HepG2 (cell line): ENCODE measurements around the gene CERS5. TPM values are rescaled to one million over a fixed set of nuclear protein-coding genes. Genes with fewer than 3 reads are reported as not detected.
A peak's percentile ranks its signal among the peaks of the same experiment; 100 is the strongest.

Experiments
- AGO2 ChIP-seq: fragments of 200-400 bp; formaldehyde crosslinking; optimal IDR thresholded peaks from 2 replicates; pipeline ENCODE3; 2017; ENCODE audit warnings: mild to moderate bottlenecking, low read depth, low read length, moderate library complexity
- ARNT2 ChIP-seq: sonication (generic); formaldehyde crosslinking; IDR thresholded peaks from 2 replicates; pipeline ENCODE4 v1.8.0; 2022; ENCODE audit warnings: mild to moderate bottlenecking, low read depth, missing genetic modification reagents, moderate library complexity
- FOXM1 ChIP-seq: sonication (generic); formaldehyde crosslinking; IDR thresholded peaks from 2 replicates; pipeline ENCODE4 v1.5.0; 2020; ENCODE audit warnings: missing genetic modification reagents
- PHF5A ChIP-seq: IDR thresholded peaks from one replicate; pipeline ENCODE4 v1.6.1; 2018; ENCODE audit warnings: low read depth, missing genetic modification reagents; ENCODE audit not compliant: unreplicated experiment
- RBAK ChIP-seq: sonication (generic); formaldehyde crosslinking; IDR thresholded peaks from 2 replicates; pipeline ENCODE4 v1.5.1; 2020; ENCODE audit warnings: mild to moderate bottlenecking, missing genetic modification reagents
- RELA ChIP-seq: sonication (generic); formaldehyde crosslinking; IDR thresholded peaks from 2 replicates; pipeline ENCODE4 v1.4.0; 2020; ENCODE audit warnings: missing genetic modification reagents
- SP2 ChIP-seq: sonication (generic); formaldehyde crosslinking; IDR thresholded peaks from 2 replicates; pipeline ENCODE4 v1.5.1; 2020; ENCODE audit warnings: mild to moderate bottlenecking, missing genetic modification reagents
- SRSF4 ChIP-seq: fragments of 200-400 bp; formaldehyde crosslinking; IDR thresholded peaks from one replicate; pipeline ENCODE4 v1.6.1; 2018; ENCODE audit warnings: mild to moderate bottlenecking, low read depth, low read length, moderate library complexity; ENCODE audit not compliant: poor library complexity, severe bottlenecking
- ZFAT ChIP-seq: sonication (generic); formaldehyde crosslinking; conservative IDR thresholded peaks from 2 replicates; pipeline ENCODE4 v1.8.1; 2023; ENCODE audit warnings: missing genetic modification reagents, inconsistent platforms
- ZFP82 ChIP-seq: sonication (generic); formaldehyde crosslinking; IDR thresholded peaks from 2 replicates; pipeline ENCODE4 v1.5.1; 2020; ENCODE audit warnings: mild to moderate bottlenecking, missing genetic modification reagents, borderline replicate concordance
- ZFP90 ChIP-seq: sonication (generic); formaldehyde crosslinking; IDR thresholded peaks from 2 replicates; pipeline ENCODE4 v1.8.0; 2022; ENCODE audit warnings: missing genetic modification reagents, mild to moderate bottlenecking, inconsistent platforms, borderline replicate concordance
- ZNF121 ChIP-seq: sonication (generic); formaldehyde crosslinking; IDR thresholded peaks from 2 replicates; pipeline ENCODE4 v1.5.0; 2020; ENCODE audit warnings: mild to moderate bottlenecking, missing genetic modification reagents
- ZNF264 ChIP-seq: sonication (generic); formaldehyde crosslinking; IDR thresholded peaks from 2 replicates; pipeline ENCODE4 v1.4.0; 2020; ENCODE audit warnings: missing genetic modification reagents
- ZNF33A ChIP-seq: sonication (generic); formaldehyde crosslinking; IDR thresholded peaks from 2 replicates; pipeline ENCODE4 v1.5.1; 2020; ENCODE audit warnings: missing genetic modification reagents, mild to moderate bottlenecking, moderate library complexity, borderline replicate concordance
- ZNF550 ChIP-seq: sonication (generic); formaldehyde crosslinking; IDR thresholded peaks from 2 replicates; pipeline ENCODE4 v1.4.0; 2020; ENCODE audit warnings: mild to moderate bottlenecking, missing genetic modification reagents, borderline replicate concordance
- ZNF556 ChIP-seq: sonication (generic); formaldehyde crosslinking; IDR thresholded peaks from 2 replicates; pipeline ENCODE4 v1.4.0; 2020; ENCODE audit warnings: mild to moderate bottlenecking, missing genetic modification reagents, borderline replicate concordance
- ZNF558 ChIP-seq: sonication (generic); formaldehyde crosslinking; IDR thresholded peaks from 2 replicates; pipeline ENCODE4 v1.9.0; 2022; ENCODE audit warnings: mild to moderate bottlenecking, missing genetic modification reagents, borderline replicate concordance
- ZNF644 ChIP-seq: IDR thresholded peaks from 2 replicates; pipeline ENCODE4 v1.6.1; 2016; ENCODE audit warnings: low read depth
- ZNF660 ChIP-seq: sonication (generic); formaldehyde crosslinking; IDR thresholded peaks from 2 replicates; pipeline ENCODE4 v1.5.1; 2020; ENCODE audit warnings: mild to moderate bottlenecking, low read depth, missing genetic modification reagents, borderline replicate concordance
- ZNF703 ChIP-seq: sonication (generic); formaldehyde crosslinking; IDR thresholded peaks from 2 replicates; pipeline ENCODE4 v1.5.1; 2020; ENCODE audit warnings: missing genetic modification reagents, mild to moderate bottlenecking, moderate library complexity, borderline replicate concordance
- polyA plus RNA-seq, 8 experiments: library from polyadenylated mRNA; depleted of rRNA in 3 of 8; stranded (reverse) in 7 of 8; unstranded in 1 of 8; fragments of >200 nt; fragmentation: Illumina TruSeq in 4 of 8; extraction: Trizol in 4 of 8; gene quantifications; 2 replicates each; pipeline versions ENCODE4 v1.2.1 to v1.2.3, GENCODE V29; 2011 to 2016; ENCODE audit warnings: low read depth in 4 of 8, missing spikeins in 1 of 8, mixed read lengths in 1 of 8; ENCODE audit not compliant: insufficient read depth in 1 of 8
- total RNA-seq, 5 experiments: library from RNA; depleted of rRNA; stranded (reverse); fragments of >200 nt; fragmentation: Illumina TruSeq; extraction: Trizol; gene quantifications; 2 replicates each; pipeline ENCODE4 v1.2.3, GENCODE V29; 2016; ENCODE audit warnings: low read depth in 1 of 5
- TF ChIP-seq, protein P1 (sequence below): sonication (generic); formaldehyde crosslinking; IDR thresholded peaks from 2 replicates; pipeline ENCODE4 v1.4.0; 2020; ENCODE audit warnings: missing genetic modification reagents, borderline replicate concordance
- TF ChIP-seq, protein P2 (sequence below): sonication (generic); formaldehyde crosslinking; IDR thresholded peaks from 2 replicates; pipeline ENCODE4 v1.9.0; 2021; ENCODE audit warnings: missing genetic modification reagents, borderline replicate concordance
- TF ChIP-seq, protein P3 (sequence below): sonication (generic); formaldehyde crosslinking; IDR thresholded peaks from 2 replicates; pipeline ENCODE4 v1.5.1; 2020; ENCODE audit warnings: missing genetic modification reagents, mild to moderate bottlenecking, borderline replicate concordance
- TF ChIP-seq, protein P4 (sequence below): sonication (generic); formaldehyde crosslinking; conservative IDR thresholded peaks from 2 replicates; pipeline ENCODE4 v1.8.0; 2022; ENCODE audit warnings: missing genetic modification reagents
- TF ChIP-seq, protein P5 (sequence below): IDR thresholded peaks from 2 replicates; pipeline ENCODE4 v1.6.1; 2016; ENCODE audit warnings: missing genetic modification reagents, missing compliant biosample characterization

The CERS5 gene
- total and polyA plus RNA-seq, 2 of the 13 experiments (the other 11 are each of a cell fraction or from before 2014, with no cell fraction given), result 22.3 to 48.8 TPM

DNA sequence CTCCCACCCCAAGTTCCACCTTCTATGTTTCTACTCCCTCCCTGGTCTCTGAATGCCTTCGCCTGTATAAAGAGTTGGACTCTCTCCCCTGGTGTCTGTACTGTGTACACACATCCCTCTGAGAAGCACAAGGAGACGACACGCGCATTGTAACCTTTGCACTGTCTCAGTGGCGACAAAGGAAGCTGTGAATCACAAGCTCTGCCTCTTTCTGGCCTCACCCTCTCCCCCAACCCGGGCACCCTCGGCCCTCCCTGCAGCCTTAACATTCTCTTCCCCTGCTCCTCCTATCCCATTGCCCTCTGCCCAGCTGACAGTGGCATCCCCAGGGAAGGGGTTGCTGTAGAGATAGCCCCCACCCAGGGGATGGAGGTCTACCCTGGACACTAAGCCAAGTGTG lies 84.5 kb downstream of the CERS5 start (continued):
- TF ChIP-seq PHF5A (CRISPR knock-in tag) (no peak), ZFAT (CRISPR knock-in tag) (no peak), ARNT2 (CRISPR knock-in tag) (no peak), ZFP82 (no peak), ZFP90 (CRISPR knock-in tag) (no peak), ZNF550 (CRISPR knock-in tag) (no peak), ZNF121 (CRISPR knock-in tag) (no peak), ZNF264 (no peak), ZNF644 (CRISPR knock-in tag) (0 out of 2 replicates have a peak, but pooled peaks have one; percentile 41), ZNF558 (CRISPR knock-in tag) (no peak), ZNF703 (CRISPR knock-in tag) (no peak), ZNF556 (CRISPR knock-in tag) (no peak), ZNF33A (no peak), RBAK (no peak), ZNF660 (CRISPR knock-in tag) (no peak), SRSF4 (no peak), AGO2 (no peak), FOXM1 (CRISPR knock-in tag) (no peak), SP2 (no peak), RELA (no peak)
- TF ChIP-seq, protein P1, sequence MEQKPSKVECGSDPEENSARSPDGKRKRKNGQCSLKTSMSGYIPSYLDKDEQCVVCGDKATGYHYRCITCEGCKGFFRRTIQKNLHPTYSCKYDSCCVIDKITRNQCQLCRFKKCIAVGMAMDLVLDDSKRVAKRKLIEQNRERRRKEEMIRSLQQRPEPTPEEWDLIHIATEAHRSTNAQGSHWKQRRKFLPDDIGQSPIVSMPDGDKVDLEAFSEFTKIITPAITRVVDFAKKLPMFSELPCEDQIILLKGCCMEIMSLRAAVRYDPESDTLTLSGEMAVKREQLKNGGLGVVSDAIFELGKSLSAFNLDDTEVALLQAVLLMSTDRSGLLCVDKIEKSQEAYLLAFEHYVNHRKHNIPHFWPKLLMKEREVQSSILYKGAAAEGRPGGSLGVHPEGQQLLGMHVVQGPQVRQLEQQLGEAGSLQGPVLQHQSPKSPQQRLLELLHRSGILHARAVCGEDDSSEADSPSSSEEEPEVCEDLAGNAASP (CRISPR knock-in tag), result no peak
- TF ChIP-seq, protein P2, sequence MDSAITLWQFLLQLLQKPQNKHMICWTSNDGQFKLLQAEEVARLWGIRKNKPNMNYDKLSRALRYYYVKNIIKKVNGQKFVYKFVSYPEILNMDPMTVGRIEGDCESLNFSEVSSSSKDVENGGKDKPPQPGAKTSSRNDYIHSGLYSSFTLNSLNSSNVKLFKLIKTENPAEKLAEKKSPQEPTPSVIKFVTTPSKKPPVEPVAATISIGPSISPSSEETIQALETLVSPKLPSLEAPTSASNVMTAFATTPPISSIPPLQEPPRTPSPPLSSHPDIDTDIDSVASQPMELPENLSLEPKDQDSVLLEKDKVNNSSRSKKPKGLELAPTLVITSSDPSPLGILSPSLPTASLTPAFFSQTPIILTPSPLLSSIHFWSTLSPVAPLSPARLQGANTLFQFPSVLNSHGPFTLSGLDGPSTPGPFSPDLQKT (CRISPR knock-in tag), result no peak
- TF ChIP-seq, protein P3, sequence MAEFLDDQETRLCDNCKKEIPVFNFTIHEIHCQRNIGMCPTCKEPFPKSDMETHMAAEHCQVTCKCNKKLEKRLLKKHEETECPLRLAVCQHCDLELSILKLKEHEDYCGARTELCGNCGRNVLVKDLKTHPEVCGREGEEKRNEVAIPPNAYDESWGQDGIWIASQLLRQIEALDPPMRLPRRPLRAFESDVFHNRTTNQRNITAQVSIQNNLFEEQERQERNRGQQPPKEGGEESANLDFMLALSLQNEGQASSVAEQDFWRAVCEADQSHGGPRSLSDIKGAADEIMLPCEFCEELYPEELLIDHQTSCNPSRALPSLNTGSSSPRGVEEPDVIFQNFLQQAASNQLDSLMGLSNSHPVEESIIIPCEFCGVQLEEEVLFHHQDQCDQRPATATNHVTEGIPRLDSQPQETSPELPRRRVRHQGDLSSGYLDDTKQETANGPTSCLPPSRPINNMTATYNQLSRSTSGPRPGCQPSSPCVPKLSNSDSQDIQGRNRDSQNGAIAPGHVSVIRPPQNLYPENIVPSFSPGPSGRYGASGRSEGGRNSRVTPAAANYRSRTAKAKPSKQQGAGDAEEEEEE, result no peak
- TF ChIP-seq, protein P4, sequence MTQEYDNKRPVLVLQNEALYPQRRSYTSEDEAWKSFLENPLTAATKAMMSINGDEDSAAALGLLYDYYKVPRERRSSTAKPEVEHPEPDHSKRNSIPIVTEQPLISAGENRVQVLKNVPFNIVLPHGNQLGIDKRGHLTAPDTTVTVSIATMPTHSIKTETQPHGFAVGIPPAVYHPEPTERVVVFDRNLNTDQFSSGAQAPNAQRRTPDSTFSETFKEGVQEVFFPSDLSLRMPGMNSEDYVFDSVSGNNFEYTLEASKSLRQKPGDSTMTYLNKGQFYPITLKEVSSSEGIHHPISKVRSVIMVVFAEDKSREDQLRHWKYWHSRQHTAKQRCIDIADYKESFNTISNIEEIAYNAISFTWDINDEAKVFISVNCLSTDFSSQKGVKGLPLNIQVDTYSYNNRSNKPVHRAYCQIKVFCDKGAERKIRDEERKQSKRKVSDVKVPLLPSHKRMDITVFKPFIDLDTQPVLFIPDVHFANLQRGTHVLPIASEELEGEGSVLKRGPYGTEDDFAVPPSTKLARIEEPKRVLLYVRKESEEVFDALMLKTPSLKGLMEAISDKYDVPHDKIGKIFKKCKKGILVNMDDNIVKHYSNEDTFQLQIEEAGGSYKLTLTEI (CRISPR knock-in tag), result no peak
- TF ChIP-seq, protein P5, sequence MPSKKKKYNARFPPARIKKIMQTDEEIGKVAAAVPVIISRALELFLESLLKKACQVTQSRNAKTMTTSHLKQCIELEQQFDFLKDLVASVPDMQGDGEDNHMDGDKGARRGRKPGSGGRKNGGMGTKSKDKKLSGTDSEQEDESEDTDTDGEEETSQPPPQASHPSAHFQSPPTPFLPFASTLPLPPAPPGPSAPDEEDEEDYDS, result peak; percentile 56; the same call in 1 of the 2 replicates
